Measurements from ENCODE around the gene RAB3D.
A peak's percentile ranks its signal among the peaks of the same experiment; 100 is the strongest.

The RAB3D gene

DNA sequence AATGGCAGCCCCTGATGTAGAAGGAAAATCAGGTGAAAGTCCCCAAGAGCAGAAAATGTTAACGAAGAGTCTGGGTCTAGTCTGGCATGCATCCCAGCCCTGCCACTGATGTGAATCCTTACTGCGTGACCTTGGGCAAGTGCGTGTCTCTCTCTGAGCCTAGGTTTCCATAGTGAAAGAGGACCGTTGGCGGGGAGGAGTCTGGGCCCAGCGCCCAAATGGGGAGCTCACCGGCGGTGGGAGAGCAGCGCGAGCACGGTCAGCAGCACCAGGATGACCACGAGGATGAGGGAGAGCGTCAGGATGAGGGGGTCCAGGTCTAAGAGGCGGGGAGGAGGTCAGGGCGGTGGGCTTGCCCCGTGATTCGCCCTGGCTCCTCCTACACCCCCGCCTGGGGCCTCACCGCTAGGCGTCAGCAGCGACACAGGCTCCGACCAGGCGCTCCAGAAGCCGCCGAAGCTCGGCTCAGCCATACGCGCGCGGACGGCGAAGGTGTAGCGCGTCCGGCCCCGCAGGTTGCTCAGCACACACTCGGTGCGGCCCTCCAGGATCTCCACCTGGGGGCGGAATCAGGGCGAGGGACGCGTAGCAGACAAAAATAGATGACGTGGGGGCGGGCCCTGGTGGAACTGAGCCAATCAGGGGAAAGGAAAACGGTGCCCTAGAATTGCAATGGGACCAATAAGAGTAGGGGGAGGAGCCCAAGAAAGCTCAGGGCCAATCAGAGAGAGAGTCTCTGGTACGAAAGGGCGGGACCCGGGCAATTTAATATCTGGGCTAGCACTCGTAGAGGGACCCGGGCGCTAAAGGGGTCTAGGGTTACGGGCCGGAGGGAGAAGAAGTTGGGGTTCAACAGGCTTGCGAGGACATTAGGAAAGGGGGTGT is 41.4 kb upstream of the RAB3D start (continued):
- TF ChIP-seq, protein P1, sequence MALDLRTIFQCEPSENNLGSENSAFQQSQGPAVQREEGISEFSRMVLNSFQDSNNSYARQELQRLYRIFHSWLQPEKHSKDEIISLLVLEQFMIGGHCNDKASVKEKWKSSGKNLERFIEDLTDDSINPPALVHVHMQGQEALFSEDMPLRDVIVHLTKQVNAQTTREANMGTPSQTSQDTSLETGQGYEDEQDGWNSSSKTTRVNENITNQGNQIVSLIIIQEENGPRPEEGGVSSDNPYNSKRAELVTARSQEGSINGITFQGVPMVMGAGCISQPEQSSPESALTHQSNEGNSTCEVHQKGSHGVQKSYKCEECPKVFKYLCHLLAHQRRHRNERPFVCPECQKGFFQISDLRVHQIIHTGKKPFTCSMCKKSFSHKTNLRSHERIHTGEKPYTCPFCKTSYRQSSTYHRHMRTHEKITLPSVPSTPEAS (tag by site-specific recombination; IDR thresholded peaks at IDR 0.05): no peak
- no peak for TF ChIP-seq ZNF48 (tag by site-specific recombination; IDR thresholded peaks at IDR 0.05)
- TF ChIP-seq KLF10 (tag by site-specific recombination; IDR thresholded peaks at IDR 0.05): no peak
- TF ChIP-seq ZNF211 (tag by site-specific recombination; IDR thresholded peaks at IDR 0.05; ENCODE audit: low read depth): no peak
- TF ChIP-seq, protein P2, sequence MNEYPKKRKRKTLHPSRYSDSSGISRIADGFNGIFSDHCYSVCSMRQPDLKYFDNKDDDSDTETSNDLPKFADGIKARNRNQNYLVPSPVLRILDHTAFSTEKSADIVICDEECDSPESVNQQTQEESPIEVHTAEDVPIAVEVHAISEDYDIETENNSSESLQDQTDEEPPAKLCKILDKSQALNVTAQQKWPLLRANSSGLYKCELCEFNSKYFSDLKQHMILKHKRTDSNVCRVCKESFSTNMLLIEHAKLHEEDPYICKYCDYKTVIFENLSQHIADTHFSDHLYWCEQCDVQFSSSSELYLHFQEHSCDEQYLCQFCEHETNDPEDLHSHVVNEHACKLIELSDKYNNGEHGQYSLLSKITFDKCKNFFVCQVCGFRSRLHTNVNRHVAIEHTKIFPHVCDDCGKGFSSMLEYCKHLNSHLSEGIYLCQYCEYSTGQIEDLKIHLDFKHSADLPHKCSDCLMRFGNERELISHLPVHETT (tag by site-specific recombination; IDR thresholded peaks at IDR 0.05): no peak
- no peak for TF ChIP-seq ZXDB (tag by site-specific recombination; IDR thresholded peaks at IDR 0.05)
- TF ChIP-seq ZNF677 (tag by site-specific recombination; IDR thresholded peaks at IDR 0.05): no peak
- TF ChIP-seq ZNF768 (tag by site-specific recombination; IDR thresholded peaks at IDR 0.05): no peak; the same call in 1 of the 2 replicates
- TF ChIP-seq ZNF132 (tag by site-specific recombination; IDR thresholded peaks at IDR 0.05; ENCODE audit: borderline replicate concordance): no peak
- no peak for TF ChIP-seq KLF8 (tag by site-specific recombination; IDR thresholded peaks at IDR 0.05)
- TF ChIP-seq, protein P3, sequence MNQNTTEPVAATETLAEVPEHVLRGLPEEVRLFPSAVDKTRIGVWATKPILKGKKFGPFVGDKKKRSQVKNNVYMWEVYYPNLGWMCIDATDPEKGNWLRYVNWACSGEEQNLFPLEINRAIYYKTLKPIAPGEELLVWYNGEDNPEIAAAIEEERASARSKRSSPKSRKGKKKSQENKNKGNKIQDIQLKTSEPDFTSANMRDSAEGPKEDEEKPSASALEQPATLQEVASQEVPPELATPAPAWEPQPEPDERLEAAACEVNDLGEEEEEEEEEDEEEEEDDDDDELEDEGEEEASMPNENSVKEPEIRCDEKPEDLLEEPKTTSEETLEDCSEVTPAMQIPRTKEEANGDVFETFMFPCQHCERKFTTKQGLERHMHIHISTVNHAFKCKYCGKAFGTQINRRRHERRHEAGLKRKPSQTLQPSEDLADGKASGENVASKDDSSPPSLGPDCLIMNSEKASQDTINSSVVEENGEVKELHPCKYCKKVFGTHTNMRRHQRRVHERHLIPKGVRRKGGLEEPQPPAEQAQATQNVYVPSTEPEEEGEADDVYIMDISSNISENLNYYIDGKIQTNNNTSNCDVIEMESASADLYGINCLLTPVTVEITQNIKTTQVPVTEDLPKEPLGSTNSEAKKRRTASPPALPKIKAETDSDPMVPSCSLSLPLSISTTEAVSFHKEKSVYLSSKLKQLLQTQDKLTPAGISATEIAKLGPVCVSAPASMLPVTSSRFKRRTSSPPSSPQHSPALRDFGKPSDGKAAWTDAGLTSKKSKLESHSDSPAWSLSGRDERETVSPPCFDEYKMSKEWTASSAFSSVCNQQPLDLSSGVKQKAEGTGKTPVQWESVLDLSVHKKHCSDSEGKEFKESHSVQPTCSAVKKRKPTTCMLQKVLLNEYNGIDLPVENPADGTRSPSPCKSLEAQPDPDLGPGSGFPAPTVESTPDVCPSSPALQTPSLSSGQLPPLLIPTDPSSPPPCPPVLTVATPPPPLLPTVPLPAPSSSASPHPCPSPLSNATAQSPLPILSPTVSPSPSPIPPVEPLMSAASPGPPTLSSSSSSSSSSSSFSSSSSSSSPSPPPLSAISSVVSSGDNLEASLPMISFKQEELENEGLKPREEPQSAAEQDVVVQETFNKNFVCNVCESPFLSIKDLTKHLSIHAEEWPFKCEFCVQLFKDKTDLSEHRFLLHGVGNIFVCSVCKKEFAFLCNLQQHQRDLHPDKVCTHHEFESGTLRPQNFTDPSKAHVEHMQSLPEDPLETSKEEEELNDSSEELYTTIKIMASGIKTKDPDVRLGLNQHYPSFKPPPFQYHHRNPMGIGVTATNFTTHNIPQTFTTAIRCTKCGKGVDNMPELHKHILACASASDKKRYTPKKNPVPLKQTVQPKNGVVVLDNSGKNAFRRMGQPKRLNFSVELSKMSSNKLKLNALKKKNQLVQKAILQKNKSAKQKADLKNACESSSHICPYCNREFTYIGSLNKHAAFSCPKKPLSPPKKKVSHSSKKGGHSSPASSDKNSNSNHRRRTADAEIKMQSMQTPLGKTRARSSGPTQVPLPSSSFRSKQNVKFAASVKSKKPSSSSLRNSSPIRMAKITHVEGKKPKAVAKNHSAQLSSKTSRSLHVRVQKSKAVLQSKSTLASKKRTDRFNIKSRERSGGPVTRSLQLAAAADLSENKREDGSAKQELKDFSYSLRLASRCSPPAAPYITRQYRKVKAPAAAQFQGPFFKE (tag by site-specific recombination; IDR thresholded peaks at IDR 0.05; ENCODE audit: borderline replicate concordance): no peak
- TF ChIP-seq, protein P4, sequence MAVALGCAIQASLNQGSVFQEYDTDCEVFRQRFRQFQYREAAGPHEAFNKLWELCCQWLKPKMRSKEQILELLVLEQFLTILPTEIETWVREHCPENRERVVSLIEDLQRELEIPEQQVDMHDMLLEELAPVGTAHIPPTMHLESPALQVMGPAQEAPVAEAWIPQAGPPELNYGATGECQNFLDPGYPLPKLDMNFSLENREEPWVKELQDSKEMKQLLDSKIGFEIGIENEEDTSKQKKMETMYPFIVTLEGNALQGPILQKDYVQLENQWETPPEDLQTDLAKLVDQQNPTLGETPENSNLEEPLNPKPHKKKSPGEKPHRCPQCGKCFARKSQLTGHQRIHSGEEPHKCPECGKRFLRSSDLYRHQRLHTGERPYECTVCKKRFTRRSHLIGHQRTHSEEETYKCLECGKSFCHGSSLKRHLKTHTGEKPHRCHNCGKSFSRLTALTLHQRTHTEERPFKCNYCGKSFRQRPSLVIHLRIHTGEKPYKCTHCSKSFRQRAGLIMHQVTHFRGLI (tag by site-specific recombination; IDR thresholded peaks at IDR 0.05): no peak; the same call in 1 of the 2 replicates
- TF ChIP-seq, protein P5, sequence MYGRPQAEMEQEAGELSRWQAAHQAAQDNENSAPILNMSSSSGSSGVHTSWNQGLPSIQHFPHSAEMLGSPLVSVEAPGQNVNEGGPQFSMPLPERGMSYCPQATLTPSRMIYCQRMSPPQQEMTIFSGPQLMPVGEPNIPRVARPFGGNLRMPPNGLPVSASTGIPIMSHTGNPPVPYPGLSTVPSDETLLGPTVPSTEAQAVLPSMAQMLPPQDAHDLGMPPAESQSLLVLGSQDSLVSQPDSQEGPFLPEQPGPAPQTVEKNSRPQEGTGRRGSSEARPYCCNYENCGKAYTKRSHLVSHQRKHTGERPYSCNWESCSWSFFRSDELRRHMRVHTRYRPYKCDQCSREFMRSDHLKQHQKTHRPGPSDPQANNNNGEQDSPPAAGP (tag by site-specific recombination; IDR thresholded peaks at IDR 0.05): peak; percentile 58; the same call in 1 of the 2 replicates
- TF ChIP-seq ZNF555 (tag by site-specific recombination; conservative IDR thresholded peaks at IDR 0.05): no peak
- TF ChIP-seq SCRT1 (tag by site-specific recombination; IDR thresholded peaks at IDR 0.05; ENCODE audit: borderline replicate concordance): no peak
- no peak for TF ChIP-seq ZNF473 (tag by site-specific recombination; IDR thresholded peaks at IDR 0.05)
- no peak for TF ChIP-seq ZNF426 (tag by site-specific recombination; IDR thresholded peaks at IDR 0.05)
- no peak for TF ChIP-seq ZNF311 (tag by site-specific recombination; IDR thresholded peaks at IDR 0.05; ENCODE audit: borderline replicate concordance)
- TF ChIP-seq, protein P6, sequence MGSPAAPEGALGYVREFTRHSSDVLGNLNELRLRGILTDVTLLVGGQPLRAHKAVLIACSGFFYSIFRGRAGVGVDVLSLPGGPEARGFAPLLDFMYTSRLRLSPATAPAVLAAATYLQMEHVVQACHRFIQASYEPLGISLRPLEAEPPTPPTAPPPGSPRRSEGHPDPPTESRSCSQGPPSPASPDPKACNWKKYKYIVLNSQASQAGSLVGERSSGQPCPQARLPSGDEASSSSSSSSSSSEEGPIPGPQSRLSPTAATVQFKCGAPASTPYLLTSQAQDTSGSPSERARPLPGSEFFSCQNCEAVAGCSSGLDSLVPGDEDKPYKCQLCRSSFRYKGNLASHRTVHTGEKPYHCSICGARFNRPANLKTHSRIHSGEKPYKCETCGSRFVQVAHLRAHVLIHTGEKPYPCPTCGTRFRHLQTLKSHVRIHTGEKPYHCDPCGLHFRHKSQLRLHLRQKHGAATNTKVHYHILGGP (tag by site-specific recombination; IDR thresholded peaks at IDR 0.05): no peak
- TF ChIP-seq ZNF510 (tag by site-specific recombination; IDR thresholded peaks at IDR 0.05; ENCODE audit: insufficient replicate concordance): no peak
- no peak for TF ChIP-seq REPIN1 (tag by site-specific recombination; IDR thresholded peaks at IDR 0.05; ENCODE audit: low read depth)
- TF ChIP-seq ZNF549 (tag by site-specific recombination; IDR thresholded peaks at IDR 0.05): no peak
- TF ChIP-seq ZNF223 (tag by site-specific recombination; IDR thresholded peaks at IDR 0.05): no peak
- TF ChIP-seq, protein P7, sequence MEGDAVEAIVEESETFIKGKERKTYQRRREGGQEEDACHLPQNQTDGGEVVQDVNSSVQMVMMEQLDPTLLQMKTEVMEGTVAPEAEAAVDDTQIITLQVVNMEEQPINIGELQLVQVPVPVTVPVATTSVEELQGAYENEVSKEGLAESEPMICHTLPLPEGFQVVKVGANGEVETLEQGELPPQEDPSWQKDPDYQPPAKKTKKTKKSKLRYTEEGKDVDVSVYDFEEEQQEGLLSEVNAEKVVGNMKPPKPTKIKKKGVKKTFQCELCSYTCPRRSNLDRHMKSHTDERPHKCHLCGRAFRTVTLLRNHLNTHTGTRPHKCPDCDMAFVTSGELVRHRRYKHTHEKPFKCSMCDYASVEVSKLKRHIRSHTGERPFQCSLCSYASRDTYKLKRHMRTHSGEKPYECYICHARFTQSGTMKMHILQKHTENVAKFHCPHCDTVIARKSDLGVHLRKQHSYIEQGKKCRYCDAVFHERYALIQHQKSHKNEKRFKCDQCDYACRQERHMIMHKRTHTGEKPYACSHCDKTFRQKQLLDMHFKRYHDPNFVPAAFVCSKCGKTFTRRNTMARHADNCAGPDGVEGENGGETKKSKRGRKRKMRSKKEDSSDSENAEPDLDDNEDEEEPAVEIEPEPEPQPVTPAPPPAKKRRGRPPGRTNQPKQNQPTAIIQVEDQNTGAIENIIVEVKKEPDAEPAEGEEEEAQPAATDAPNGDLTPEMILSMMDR (tag by site-specific recombination; IDR thresholded peaks at IDR 0.05): peak; percentile 97
